T follicular helper cell (primary cell): ENCODE results near the gene BPTF.
"Not testable (repeated sequence)": the region's sequence is repeated elsewhere in the genome, so short reads cannot be mapped to it uniquely, and the experiment has no call there.

Experiments used
- DNase-seq: peaks from one replicate; pipeline ENCODE4 v3.0.0-alpha.2; 2020; ENCODE audit warnings: low read depth
- total RNA-seq, 2 experiments: gene quantifications; one replicate each; lab custom pipeline; 2026; lab: John Stamatoyannopoulos, UW

The BPTF gene
- 124 to 266 reads per million in 2 experiments for total RNA-seq

GRCh38 chr17:67824735-67825626, at the start of gene BPTF:
TSS of gene BPTF (plus strand) at chr17:67825503. CDS start at chr17:67825725, 222 bp downstream.
- DNase-seq = peak; percentile 87

GRCh38 chr17:67779098-67779672, 46.1 kb upstream of the BPTF start:
- peak; percentile 0 for DNase-seq

GRCh38 chr17:67784364-67785121, 40.8 kb upstream of the BPTF start:
- DNase-seq = no peak

GRCh38 chr17:67785122-67785477, 40.2 kb upstream of the BPTF start:
- DNase-seq = no peak

GRCh38 chr17:67785504-67785903, 39.8 kb upstream of the BPTF start:
- DNase-seq = no peak

GRCh38 chr17:67800495-67800928, 24.8 kb upstream of the BPTF start:
- DNase-seq = no peak

- no peak for DNase-seq
Measured at GRCh38 chr17:67801626-67802175, 23.6 kb upstream of the BPTF start.

- DNase-seq = no peak
Measured at GRCh38 chr17:67810464-67810863, 14.8 kb upstream of the BPTF start.

GRCh38 chr17:67812380-67812779, 12.9 kb upstream of the BPTF start:
- DNase-seq = not testable (repeated sequence)

- DNase-seq = no peak
Measured at GRCh38 chr17:67813803-67814180, 11.5 kb upstream of the BPTF start.

GRCh38 chr17:67818110-67819002, 6.9 kb upstream of the BPTF start:
- DNase-seq = no peak

- no peak for DNase-seq
Measured at GRCh38 chr17:67819722-67820121, 5.6 kb upstream of the BPTF start.

- no peak for DNase-seq
Measured at GRCh38 chr17:67821871-67822367, 3.4 kb upstream of the BPTF start.

- DNase-seq = peak; percentile 63
Measured at GRCh38 chr17:67825627-67826601, 611 bp downstream of the BPTF start.

- DNase-seq = peak; percentile 12
Measured at GRCh38 chr17:67829331-67829730, 4.0 kb downstream of the BPTF start.

- no peak for DNase-seq
Measured at GRCh38 chr17:67830440-67830839, 5.1 kb downstream of the BPTF start.

- DNase-seq = no peak
Measured at GRCh38 chr17:67831268-67831667, 6.0 kb downstream of the BPTF start.

GRCh38 chr17:67833134-67833533, 7.8 kb downstream of the BPTF start:
- DNase-seq = no peak

- no peak for DNase-seq
Measured at GRCh38 chr17:67833946-67834631, 8.8 kb downstream of the BPTF start.
